ENCODE data around the gene IPPK.

DNA sequence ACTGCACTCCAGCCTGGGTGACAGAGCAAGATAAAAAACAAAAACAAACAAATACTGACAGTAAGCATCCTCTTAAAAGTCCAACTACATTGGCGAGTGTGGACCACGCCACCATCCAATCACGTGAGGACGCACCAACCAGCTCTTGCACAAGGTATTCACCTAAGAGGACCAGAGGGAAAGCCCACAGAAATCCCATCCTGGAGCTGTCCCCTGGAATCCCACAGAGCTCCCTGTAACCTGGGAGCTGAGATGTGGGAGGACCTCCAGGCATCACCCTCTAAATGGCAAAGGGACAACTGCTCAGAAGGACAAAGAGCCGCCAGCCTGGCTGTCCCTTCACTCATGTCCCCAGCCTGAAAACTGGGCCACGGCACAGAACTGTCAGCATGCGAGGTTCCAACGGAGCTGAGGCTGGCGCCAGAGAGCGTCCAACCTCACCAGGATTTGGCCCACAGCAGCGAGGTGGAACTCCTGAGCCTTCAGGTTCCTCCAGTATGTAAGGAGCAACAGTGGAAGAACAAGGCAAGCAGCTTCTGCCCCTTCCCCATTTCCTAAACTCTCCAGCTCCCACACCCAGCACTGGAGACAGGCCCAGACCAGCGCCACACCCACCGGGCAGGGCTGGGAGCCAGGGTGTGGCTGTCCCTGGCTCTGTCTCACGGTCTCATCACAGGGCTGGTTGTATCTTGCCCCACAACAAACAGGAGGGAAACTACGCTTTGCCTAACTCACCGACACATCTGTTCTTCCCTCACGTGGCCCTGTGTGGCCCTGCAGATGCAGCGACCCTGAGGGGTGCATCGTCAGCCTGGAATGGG lies 15.2 kb downstream of the IPPK start:
- TF ChIP-seq, protein P1, sequence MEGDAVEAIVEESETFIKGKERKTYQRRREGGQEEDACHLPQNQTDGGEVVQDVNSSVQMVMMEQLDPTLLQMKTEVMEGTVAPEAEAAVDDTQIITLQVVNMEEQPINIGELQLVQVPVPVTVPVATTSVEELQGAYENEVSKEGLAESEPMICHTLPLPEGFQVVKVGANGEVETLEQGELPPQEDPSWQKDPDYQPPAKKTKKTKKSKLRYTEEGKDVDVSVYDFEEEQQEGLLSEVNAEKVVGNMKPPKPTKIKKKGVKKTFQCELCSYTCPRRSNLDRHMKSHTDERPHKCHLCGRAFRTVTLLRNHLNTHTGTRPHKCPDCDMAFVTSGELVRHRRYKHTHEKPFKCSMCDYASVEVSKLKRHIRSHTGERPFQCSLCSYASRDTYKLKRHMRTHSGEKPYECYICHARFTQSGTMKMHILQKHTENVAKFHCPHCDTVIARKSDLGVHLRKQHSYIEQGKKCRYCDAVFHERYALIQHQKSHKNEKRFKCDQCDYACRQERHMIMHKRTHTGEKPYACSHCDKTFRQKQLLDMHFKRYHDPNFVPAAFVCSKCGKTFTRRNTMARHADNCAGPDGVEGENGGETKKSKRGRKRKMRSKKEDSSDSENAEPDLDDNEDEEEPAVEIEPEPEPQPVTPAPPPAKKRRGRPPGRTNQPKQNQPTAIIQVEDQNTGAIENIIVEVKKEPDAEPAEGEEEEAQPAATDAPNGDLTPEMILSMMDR (IDR thresholded peaks at IDR 0.05; ENCODE audit: low read length): no peak
- TF ChIP-seq EZH2 (IDR thresholded peaks at IDR 0.05; ENCODE audit: borderline replicate concordance, low read length): no peak
